HUDEP-2 (cell line): Measurements from ENCODE around the gene GPR135.

Experiments used
- DNase-seq, 76 experiments: peaks; one replicate each; lab custom pipeline; 2025; ENCODE audit not compliant: unreplicated experiment in 76 of 76; lab: John Stamatoyannopoulos, UW

Gene GPR135

DNA sequence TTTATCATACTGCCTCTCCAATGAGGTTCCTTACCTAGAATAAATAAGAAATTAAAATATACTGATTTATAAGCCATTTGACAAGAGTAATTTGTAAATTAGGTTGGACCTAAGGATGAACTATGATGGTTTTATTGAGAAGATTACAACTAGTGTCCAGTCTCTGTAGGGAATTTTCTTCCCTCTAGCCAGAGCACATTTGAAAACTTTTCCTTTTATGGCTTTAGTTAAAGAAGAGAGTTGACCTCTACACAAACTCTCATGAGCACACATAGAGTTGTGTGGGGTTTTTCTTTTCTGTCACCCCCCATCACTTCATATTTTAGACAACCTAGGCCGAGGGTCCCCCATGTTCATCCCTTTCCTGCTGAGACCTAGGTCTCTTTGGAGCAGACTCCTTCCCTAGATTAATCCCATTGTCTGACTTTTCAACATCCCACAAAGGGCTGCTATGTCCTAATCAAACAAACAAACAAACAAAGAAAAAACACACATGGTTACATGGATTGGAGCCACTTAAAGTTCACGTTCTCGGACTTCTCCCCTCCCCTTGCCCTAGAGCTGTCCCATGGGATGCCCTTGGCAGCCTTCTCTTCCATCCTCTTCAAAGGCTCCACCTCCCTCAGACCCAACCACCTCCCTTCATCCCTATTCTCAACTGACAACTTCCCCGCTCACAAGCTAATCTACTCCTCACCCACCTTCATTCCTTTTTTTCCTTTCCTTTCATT is 40.7 kb downstream of the GPR135 start:
- no peak for DNase-seq

DNA sequence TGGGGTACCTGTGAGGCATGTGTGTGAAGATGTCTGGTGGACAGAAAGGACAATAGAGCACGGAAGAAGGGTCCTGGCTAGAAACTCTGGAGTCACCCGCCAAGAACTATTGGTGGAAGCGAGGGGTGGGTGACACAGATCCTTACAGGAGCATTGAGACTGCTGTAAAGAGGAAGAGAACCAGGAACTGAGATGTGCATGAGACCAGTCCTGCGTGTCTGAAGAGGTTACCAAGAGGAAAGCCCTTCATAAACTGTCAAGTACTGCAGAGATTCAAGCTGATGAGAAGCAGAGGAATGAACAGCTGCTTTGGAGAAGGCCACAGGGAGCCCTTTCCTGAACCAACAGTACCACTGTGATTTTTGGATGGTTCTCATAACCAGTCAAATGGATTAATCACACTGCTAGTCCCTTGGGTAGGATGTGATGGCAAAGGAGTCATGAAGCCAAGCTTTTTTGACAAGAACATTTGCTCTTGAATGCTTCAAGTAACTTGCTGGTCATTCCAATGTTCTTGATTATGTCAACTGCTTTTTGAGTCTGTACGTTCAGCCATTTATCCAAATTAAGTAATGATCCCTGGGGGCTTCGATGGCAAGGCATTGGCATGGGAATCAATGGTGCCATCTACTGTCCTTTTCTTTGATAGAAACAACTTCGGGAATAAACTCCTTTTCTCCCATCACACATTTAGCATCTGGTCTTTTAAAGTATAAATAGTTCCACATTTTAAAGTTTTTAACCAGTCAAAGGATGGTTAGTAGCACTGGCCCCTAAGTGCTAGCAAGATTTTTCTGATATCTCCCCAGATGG is 42.9 kb downstream of the GPR135 start:
- no peak for DNase-seq

GRCh38 chr14:59419303-59419702 is 45.9 kb downstream of the GPR135 start:
- no peak for DNase-seq

DNA sequence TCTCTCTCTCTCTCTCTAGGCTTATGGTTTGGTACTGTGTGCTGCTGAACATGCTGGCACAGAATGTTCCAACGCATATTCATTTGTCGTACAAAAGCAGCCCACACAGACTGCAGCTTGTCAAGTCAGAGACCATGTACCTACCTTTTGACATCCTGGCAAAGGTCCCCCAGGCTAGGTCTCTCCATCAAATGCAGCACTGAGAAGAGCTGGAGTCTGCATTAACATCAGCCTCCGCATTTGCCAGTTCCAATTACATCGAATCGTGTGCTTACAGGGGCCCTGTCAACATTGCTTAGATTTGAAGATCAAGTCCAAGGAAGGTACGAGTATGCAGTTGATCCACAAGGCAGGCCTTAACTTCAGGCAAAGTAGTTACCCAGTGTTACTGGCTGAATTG is 47.9 kb downstream of the GPR135 start:
- no peak for DNase-seq

DNA sequence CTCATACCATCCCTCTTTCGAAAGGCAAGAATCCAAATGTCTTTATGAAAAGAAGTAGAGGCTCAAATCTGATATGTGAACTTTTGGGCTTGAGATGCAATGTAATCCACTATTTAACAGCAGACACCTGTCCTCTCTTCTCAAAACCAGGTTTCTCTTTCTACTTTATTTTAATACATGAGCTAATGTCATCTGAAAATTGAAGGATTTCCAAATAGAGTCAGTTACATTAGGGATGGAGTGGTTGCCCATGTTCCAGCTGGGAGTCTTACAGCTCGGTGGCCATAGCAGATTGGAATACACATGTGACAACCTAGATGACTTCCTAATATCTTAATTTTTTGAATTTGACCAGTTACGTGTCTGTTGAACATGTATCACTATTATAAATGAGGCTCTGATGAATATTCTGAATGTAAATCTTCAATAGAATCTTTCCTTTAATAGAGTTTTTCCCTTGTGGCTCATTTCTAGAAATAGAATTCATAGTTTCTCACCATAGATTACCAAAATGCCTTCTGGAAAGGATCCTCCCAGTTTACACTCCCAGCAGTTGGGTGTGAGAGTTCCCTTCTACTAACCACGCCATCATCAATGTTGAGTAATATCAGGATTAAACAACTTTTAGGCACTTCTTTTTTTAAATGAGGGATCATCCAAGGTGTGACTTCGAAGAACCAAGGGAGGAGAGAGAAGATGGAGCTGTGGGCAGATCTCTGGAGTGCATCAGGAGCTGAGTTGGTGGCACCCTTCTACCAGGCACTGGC is 49.2 kb downstream of the GPR135 start:
- no peak for DNase-seq
